NOMO-1 treated with dmso at 0.1 percent for 144 hours (cell line): ENCODE results near the gene ITGA7.

ENCODE experiments used
- DNase-seq: peaks from one replicate; lab custom pipeline; 2025; ENCODE audit not compliant: unreplicated experiment; lab: John Stamatoyannopoulos, UW

The ITGA7 gene, protein sequence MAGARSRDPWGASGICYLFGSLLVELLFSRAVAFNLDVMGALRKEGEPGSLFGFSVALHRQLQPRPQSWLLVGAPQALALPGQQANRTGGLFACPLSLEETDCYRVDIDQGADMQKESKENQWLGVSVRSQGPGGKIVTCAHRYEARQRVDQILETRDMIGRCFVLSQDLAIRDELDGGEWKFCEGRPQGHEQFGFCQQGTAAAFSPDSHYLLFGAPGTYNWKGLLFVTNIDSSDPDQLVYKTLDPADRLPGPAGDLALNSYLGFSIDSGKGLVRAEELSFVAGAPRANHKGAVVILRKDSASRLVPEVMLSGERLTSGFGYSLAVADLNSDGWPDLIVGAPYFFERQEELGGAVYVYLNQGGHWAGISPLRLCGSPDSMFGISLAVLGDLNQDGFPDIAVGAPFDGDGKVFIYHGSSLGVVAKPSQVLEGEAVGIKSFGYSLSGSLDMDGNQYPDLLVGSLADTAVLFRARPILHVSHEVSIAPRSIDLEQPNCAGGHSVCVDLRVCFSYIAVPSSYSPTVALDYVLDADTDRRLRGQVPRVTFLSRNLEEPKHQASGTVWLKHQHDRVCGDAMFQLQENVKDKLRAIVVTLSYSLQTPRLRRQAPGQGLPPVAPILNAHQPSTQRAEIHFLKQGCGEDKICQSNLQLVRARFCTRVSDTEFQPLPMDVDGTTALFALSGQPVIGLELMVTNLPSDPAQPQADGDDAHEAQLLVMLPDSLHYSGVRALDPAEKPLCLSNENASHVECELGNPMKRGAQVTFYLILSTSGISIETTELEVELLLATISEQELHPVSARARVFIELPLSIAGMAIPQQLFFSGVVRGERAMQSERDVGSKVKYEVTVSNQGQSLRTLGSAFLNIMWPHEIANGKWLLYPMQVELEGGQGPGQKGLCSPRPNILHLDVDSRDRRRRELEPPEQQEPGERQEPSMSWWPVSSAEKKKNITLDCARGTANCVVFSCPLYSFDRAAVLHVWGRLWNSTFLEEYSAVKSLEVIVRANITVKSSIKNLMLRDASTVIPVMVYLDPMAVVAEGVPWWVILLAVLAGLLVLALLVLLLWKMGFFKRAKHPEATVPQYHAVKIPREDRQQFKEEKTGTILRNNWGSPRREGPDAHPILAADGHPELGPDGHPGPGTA

DNA sequence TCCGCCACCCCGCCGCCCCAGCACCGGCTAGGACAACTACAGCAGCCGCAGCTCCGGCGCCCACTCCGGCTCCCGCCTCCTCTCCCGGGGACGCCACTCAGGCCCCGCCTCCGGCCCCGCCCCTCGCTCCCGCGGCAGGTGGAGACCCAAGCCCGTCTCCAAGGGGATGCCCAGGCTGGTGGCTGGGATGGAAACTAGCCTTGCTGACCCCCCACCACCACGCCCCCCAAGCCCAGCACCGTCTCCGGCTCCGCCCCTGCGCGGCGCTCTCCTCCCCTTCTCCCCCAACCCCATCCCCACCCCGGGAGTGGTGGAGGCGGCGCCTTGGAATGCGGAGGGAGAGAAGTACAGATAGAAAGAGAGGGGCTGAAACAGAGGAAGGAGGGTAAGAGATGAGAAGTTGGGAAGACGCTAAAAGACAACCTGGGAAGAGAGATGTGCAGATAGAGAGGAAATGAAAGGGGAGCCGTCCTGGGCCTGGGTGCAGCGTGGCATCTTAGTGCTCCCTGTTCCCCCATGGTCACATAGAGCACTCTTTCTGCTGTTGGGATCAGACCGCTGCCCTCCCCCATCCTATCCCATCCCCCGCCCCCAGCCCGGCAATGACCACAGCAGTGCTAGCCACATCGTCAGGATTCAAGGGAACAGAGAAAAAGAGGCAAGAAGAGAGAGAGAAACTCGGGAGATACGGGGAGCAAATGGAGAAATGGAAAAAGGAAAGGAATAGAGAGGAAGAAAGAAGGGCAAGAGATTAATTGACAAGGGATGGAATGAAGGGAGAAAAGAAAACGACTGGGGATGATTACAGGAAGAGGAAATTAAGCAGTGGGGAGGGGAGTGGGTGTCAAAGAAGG is at the start of gene ITGA7:
Gene ITGA7, minus strand, starts transcription at position 64 of the 854 bp plus-strand sequence. CDS start 222 bp downstream, outside the sequence.
- DNase-seq: no peak

DNA sequence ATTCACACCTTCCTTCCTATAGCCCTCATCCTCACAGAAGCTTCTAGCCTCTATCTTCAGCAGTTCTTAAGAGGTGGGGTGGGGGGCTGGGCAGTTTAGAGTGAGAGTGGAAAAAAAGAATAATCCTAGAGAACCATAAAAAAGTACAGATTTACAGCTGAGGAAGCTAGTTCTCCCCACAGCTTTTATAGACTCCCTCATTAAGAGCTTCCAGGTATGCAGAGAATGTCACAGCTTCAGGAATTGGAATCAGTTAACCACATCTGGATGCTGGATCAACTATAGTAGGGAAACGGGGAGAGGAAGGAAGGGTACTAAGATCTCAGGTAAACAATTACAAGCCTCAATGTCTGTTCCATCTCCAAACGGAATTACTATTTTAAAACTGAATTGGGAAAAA is 47.5 kb upstream of the ITGA7 start:
- no peak for DNase-seq

DNA sequence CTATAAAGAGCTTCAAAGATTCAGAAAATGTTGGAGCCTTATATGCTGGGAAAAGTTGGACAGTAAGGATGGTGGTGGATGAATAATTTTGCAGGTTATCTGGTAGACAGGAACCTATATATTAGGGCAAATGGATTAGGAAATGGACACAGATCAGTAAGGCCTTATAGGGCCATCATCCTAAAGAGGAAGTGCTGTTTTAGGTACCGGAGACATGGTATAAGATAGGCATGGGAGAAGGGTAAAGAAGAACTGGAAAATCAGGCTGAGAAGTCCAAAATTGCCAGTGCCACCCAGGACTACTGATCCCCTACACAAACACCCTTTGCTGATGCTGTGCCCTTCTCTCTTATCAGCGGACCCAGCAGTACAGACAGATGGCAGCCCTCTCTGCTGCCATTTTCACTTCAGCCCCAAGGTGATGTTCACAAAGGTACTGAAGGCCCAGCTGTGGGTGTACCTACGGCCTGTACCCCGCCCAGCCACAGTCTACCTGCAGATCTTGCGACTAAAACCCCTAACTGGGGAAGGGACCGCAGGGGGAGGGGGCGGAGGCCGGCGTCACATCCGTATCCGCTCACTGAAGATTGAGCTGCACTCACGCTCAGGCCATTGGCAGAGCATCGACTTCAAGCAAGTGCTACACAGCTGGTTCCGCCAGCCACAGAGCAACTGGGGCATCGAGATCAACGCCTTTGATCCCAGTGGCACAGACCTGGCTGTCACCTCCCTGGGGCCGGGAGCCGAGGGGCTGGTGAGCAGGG is 40.7 kb upstream of the ITGA7 start:
- DNase-seq: no peak

DNA sequence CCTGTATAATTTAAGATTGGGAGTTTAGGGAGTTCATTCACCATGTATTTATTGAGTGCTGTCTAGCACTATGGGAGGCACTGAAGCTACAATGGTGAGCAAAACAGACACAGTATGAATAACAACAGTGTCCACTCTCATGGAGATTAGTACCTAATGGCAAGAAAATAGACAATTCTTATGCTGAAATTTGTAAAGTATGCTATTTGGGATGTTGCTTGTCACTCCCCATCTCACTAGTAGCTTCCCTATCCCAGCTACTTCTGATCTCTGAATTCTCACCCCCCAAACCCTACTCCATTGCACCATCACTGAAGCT is 39.2 kb upstream of the ITGA7 start:
- no peak for DNase-seq

DNA sequence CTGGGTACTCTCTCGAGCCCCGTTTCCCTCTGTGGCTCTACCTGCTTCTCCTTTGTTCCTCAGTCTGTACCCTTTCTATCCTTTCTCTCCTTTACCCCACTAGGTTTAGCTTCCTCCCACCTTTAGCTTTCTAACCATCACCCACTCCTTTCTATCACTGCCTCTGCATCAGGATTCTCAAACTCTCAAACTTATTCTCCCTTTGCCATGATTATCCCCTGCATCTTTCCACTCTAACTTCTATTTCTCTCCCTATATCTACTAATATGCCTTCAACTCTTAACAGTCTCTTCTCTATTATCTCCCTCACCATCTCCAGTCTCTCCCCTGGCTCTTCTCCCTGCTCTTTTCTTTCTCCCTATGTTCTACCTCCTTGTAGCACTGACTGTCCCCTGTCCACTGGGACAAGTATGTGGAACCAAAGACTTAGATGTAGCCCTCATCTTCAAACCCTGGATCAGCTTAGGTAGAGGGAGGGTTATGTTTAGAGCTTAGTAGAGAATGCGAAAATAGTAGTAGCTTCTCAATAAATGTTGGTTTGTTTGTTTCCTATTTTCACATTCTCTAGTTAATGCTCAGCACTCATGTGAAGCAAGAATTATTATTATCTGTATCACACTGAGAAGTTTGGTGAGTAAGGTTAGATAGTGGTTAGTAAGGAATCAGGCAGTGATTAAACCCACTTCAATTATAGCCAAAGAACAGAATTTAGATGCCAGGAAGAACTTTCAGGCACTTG is 38.6 kb upstream of the ITGA7 start:
- DNase-seq: no peak

DNA sequence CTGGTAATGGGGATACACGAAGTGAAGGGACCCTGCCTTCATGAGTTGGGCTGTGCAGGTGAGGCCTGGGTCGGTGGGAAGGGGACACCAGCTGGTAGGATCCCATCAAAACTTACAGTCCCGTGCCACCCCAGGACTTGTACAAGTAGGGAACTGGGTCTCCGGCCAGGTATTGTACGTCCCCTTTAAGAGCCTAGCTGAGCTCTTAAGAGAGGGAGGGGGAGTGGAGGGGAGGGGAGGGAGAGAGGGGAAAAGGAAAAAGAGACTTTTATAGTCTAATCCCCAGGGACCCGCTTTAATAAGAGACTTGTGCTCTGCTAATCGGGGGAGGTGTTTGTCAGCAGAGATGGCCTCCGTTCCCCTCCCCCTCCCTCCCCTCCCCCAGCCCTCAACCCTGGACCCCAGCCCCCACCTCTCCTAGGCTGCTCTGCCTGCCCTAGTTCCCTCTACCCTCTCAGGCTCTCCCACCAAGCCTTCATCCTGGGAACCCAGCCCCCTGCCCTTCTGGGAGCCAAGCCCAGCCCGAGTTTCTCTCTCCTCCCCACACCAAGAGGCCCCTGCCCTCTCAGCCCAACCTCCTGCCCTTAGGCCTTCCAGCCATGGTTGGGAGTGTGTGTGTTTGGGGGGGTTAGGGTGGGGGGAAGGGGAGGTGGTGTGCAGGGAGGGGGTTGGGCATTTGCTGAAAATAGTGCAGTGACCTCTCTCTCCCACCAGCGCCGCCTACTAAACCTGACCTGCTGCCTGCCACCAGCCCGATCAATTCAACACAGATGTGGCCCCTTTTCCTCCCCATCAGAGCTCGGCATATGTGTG is 37.9 kb upstream of the ITGA7 start:
- no peak for DNase-seq

DNA sequence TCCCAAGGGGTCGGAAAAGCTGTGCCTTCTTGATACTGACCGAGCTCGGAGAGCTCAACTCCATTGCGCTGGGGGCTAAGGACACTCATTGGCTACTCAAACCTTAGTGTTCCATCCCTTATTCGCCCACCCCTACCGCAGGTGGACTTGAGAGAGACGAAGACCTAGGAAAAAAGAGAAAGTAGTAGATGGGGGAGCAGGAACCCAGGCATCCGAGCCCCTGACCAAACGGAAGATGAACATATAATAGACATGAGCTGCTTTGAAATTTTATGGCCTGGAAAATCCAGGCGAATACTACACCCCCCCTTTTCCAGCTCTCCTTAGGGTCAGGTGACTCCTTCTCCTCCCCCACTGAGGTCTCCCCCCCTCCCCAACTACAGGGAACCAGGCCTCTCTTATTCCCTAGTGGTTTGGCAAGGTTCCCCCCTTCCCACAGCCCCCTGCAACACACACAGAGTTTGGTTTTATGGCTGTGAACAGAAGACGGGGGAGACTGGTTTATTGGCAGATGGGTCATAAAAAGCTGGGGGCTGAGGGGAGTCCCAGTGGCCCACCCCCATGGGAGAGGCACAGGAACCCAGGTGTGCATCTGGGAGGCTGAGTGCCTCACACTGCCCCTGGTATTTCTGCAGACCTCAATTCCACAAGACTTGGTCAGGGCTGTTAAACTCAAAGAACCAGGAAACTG is 36.8 kb upstream of the ITGA7 start:
- no peak for DNase-seq

DNA sequence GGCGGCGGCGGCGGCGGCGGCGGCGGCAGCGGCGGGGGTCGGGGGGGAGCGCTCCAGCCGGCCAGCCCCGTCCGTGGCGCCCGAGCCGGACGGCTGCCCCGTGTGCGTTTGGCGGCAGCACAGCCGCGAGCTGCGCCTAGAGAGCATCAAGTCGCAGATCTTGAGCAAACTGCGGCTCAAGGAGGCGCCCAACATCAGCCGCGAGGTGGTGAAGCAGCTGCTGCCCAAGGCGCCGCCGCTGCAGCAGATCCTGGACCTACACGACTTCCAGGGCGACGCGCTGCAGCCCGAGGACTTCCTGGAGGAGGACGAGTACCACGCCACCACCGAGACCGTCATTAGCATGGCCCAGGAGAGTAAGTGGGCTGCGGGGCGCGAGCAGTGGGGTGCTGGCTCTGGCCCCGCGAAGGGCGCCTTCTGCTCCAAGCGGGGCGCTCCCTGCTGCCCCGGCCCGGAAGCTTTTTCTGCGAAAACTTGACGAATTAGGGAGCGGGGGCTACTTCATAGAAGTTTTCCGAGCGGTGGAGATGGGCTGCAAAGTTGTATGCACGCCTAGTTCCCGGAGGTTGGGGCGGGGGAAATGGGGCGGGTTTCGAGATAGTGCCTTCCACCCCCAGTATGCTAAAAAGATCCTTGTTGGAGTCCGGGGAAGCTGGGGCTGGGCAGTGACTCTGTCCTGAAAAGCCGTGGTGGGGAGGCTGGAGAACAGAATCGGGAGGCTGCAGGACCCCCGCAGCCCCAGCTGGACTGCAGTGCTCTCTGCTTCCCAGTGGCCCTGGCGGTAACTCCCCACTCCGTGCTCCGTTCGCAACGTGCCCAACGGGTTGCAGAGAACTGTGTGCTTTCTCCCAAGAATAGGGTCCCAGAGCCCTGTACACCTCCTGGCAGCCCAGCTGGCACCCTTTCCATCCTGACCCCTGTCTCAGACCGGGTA is 36.0 kb upstream of the ITGA7 start:
- DNase-seq: peak; percentile 56

DNA sequence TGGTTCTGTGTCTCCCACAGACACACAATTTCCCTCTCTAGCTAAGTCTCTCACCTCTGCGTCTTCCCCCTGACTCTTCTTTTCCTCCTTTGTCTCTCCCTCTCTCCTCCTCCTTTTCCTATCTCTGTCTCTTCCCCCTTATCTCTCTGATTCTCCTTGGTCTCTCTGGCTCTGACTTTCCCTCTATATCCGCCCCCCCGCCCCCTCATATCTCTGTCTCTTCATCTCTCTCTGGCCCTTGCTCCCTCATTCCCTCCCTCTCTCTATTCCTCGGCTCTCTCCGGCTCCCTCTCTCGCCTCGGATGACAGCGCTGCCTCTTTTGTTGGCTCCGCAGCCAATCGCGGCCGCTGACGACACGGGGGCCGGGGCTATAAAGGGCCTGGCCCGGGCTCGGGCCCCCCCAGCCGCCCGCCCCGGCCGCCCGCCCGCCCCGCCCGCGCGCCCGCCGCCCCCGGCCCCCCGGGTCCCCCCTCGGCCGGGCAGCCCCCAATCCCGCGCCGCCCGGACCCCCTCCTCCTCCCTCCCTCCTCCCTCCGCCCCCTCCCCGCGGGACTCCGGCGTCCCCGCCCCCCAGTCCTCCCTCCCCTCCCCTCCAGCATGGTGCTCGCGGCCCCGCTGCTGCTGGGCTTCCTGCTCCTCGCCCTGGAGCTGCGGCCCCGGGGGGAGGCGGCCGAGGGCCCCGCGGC is 35.2 kb upstream of the ITGA7 start, which contains the start of gene GDF11:
Gene GDF11, plus strand, starts transcription at position 404 of the 687 bp plus-strand sequence. Its CDS starts 195 bp downstream, at position 599.
- DNase-seq: peak; percentile 56

DNA sequence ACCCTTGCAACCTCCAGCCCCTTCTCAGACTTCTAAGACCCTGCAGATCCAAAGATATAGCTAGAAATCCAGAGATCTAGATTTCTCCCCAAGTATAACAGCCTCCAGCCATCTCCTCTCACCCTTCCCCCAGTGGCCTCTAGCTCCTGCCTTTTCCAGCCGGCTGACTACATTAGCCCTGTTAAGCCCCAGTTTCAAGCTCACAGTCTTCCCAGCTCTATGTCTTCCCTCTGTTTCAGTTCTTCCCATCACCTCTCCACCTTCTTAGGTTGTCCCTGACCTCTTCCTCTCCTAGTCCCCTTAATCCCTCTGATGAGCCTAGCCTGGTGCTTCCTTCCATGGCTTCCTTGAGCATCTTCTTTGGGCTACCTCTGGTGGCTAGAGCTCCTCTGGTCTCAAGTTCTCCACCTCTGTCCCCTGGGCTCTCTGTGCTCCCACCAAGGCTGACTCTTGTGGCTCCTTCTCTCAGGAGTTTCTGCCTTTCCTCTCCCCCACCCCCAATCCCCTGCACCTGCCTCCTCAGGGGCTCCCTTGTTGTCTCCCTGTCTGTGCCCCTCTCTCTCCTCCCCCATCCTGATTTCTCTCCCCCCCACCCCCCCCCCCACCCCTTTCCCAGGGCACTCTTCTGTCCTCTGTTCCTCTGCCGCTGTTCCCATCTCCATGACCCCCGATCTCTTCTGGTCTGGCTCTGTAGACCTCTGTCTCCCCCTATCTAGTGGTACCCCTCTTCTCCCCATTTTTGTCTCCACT is 34.4 kb upstream of the ITGA7 start:
- DNase-seq: no peak

DNA sequence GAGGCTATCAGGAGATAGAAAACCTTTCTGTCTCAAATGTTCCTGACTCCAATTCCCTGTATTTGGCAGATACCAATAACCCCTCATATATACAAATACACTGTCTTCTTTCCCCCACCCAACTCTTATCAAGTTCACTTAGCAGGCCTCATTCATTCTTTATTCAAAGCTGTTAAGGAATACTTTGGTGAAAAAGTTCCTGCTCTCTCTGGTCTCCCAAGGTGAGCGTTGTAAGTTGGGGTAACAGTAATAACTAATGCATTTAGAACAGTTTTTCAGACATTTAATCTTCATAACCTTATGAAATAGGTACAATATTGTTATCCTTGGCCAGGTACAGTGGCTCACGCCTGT is 31.3 kb upstream of the ITGA7 start:
- DNase-seq: no peak

DNA sequence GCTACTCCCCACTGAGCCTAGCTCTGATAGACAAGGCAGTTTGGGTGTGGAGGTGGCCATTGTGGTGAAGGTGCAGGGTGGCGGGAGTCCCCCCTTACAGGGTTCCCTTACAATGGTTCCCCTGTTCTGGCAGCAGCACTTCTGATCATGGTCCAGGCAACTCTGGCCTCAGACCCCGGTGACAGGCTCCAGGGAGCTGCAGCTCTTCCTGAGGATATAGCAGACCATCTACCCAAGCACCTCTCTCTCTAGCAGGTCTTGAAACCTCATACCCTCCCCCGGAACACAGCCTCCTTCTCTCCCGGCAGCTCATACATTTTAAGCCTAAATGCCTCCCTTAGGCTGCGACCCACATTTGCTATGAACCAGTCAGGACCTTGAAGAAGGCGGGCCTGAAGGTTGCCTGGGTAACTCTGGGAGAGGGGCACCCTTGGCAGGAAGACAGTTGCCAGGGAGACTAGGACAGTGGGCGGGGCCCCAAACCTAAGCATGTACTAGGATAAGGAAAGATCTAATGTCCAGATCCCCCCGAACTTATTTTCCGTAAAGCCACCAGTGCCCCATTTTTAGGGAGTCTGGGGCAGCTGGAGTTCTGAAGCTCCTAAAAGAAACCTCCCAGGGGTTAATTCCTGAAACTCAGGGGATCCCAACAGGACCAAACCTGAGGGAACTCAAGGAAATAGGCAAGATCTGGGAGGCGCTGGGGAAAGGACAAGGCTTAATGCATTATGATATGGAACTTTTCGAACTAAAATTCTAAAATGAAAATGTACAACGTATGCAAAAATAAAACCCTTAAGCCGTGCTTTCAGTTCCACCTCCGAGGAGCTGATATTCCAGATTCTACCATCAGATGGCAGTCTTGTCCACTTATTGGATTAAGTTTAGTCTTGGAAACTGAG is 30.7 kb upstream of the ITGA7 start:
- peak; percentile 70 for DNase-seq

DNA sequence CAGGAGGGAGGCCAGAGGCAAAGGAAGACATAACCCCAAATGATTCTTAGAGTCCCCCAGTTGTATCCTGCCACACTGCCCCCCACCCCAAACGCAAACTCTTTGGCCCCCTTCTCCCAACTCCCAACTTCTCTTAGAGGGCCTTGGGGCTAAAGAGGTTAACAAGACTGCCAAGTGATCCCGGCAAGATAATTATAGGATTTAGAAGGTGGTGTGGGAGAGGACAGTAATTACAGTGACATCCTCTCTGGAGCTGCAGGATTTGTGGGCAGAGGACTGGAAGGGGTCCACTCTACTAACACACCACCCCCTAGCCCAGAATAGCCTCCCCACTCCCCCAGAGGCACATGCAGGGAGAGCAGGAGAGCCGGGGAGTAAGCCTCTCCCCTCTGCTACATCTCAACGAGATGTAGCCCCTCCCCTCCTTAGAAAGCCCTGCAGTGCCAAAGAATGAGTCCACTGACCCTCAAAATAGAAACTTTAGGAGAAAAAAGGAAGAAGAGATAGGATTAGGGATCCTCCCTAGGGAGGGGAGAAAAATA is 29.9 kb upstream of the ITGA7 start:
- no peak for DNase-seq
